RWPE1 (cell line): ENCODE data around the gene TGIF2.

Experiments used
- CTCF ChIA-PET: fragments of 350-600 bp; sonication (Branson Sonifier 250); formaldehyde crosslinking; extraction: SDS; loops from one replicate; lab custom pipeline; 2021; lab: Yijun Ruan, JAX
- POLR2A ChIA-PET: fragments of 400-600 bp; formaldehyde crosslinking; extraction: SDS; loops from one replicate; lab custom pipeline; 2020; ENCODE audit warnings: antibody characterized with exemption; ENCODE audit not compliant: low non-redundant PET; lab: Yijun Ruan, JAX
- DNase-seq: peaks from one replicate; pipeline ENCODE4 v3.0.0; 2012; ENCODE audit warnings: low spot score
- H3K27ac ChIP-seq: fragments of 450-650 bp; 2 replicates; pipeline ENCODE4 v1.5.1; 2017
- CTCF ChIP-seq: fragments of 450-650 bp; conservative IDR thresholded peaks from 2 replicates; pipeline ENCODE4 v1.5.1; 2017; ENCODE audit warnings: low read depth, mild to moderate bottlenecking

Gene TGIF2

GRCh38 chr20:36623444-36623843 is 50.0 kb downstream of the TGIF2 start:
- DNase-seq, result no peak
- CTCF ChIA-PET, result interaction anchor here (0.6 kb wide), 1 partner anchor 11 kb away, joined by 3 read pairs; no protein-coding TSS in a partner anchor
- POLR2A ChIA-PET, result no interaction called here
- no peak overlapping the region for H3K27ac ChIP-seq
- no peak for TF ChIP-seq CTCF

- ChIA-PET CTCF (interaction anchor here (0.7 kb wide), 1 partner anchor 66 kb away, joined by 7 read pairs; no protein-coding TSS in a partner anchor), POLR2A (interaction anchor here (0.6 kb wide), 1 partner anchor 39 kb away, joined by 3 read pairs; no protein-coding TSS in a partner anchor)
- no peak for TF ChIP-seq CTCF
- no peak for DNase-seq
- no peak overlapping the region for H3K27ac ChIP-seq
These were observed 50.9 kb downstream of the TGIF2 start for GRCh38 chr20:36624068-36624943.

- H3K27ac ChIP-seq, result no peak overlapping the region
- no peak for DNase-seq
- ChIA-PET CTCF (interaction anchor here (0.7 kb wide), 1 partner anchor 66 kb away, joined by 7 read pairs; no protein-coding TSS in a partner anchor), POLR2A (interaction anchor here (0.6 kb wide), 1 partner anchor 40 kb away, joined by 3 read pairs; no protein-coding TSS in a partner anchor)
- no peak for TF ChIP-seq CTCF
These were observed 51.5 kb downstream of the TGIF2 start for GRCh38 chr20:36624944-36625324.

- CTCF ChIA-PET, result interaction anchor here (0.6 to 1.0 kb wide), 3 partner anchors 15 to 24 kb away, joined by 3 to 4 read pairs (median 3); no protein-coding TSS in a partner anchor
- no peak for DNase-seq
- no peak for TF ChIP-seq CTCF
- POLR2A ChIA-PET, result no interaction called here
- no peak overlapping the region for H3K27ac ChIP-seq
These were observed 54.7 kb downstream of the TGIF2 start for GRCh38 chr20:36628076-36628475.

- ChIA-PET POLR2A (no interaction called here), CTCF (interaction anchor here (0.6 kb wide), 2 partner anchors 14 to 707 kb away, joined by 4 read pairs; no protein-coding TSS in a partner anchor)
- no peak overlapping the region for H3K27ac ChIP-seq
These were observed 56.6 kb downstream of the TGIF2 start for GRCh38 chr20:36629719-36630681.

More at GRCh38 chr20:36629719-36630681, 56.6 kb downstream of the TGIF2 start:
- no peak for DNase-seq
- no peak for TF ChIP-seq CTCF
